ENCODE measurements around the gene RIN2. TPM values are rescaled to one million over a fixed set of nuclear protein-coding genes. Genes with fewer than 3 reads are reported as not detected.

Gene RIN2
- total and polyA plus RNA-seq, 2 of the 4 experiments (the other 2 are of a cell fraction) = 16.1 to 72.2 TPM

DNA sequence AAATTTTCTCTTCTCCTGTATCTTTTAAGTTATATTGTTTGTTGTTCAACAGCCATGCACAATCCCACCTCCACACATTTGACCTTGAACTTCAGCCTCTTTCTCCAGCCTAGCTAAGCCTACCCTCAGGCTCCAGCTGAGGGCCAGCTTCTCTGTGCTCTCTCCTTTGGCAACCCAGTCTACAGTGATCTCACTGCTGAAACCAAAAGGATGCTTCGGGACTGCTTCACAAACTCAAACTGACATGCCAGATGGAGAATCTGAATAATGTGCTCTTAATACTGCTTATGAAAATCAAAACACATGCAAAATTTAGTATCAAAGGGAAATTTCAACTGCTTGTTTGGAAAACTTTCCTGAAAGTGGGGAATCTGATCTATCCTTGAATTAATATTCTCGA, 16.1 kb upstream of the RIN2 start:
- peaks cover 3% of the 10 kb centered on the region for H3K9me3 ChIP-seq (ENCODE audit: control insufficient read depth, insufficient read depth, low read length)
- H3K56ac ChIP-seq (ENCODE audit: extremely low read depth, insufficient read depth, low read length) = no peak overlapping the region
- peaks cover 15% of the 10 kb centered on the region for H3K27me3 ChIP-seq (ENCODE audit: control insufficient read depth, insufficient read depth, low read length)
- H2BK120ac ChIP-seq (ENCODE audit: low read depth, low read length) = no peak overlapping the region
- H3K4me2 ChIP-seq (ENCODE audit: low read depth, low read length) = no peak overlapping the region
- no peaks in the 10 kb centered on the region for H3K79me1 ChIP-seq (ENCODE audit: low read depth in 1 of 2, low read length in 2 of 2)
- no CpG with 5 or more reads among the region's 2 CpGs for WGBS, 2 experiments (ENCODE audit: extremely low coverage in 2 of 2, insufficient read length in 1 of 2)
- no peaks in the 10 kb centered on the region for H4K20me1 ChIP-seq (ENCODE audit: insufficient read depth, low read length)
- no peak overlapping the region for H2AFZ ChIP-seq (replicated peaks; ENCODE audit: low read length, poor library complexity)
- no peak overlapping the region for H3K4me3 ChIP-seq (ENCODE audit: insufficient read depth, low read depth, low read length)
- H2BK5ac ChIP-seq (ENCODE audit: low read depth, low read length, poor library complexity, severe bottlenecking) = no peak overlapping the region
- no peak overlapping the region for H4K8ac ChIP-seq (ENCODE audit: low read depth in 2 of 2, low read length in 2 of 2)
- no peak overlapping the region for H3K23ac ChIP-seq (ENCODE audit: low read depth, low read length)
- no peaks in the 10 kb centered on the region for H3K36me3 ChIP-seq (ENCODE audit: control insufficient read depth, insufficient read depth, low read length)
- ChIA-PET CTCF (no interaction called here), POLR2A (ENCODE audit: unreplicated experiment) (no interaction called here)
- H3K9me1 ChIP-seq (ENCODE audit: insufficient read depth, low read length) = 0 out of 2 replicates have a peak, but pooled peaks cover 3% of the 10 kb centered on the region
- no peak overlapping the region for H4K91ac ChIP-seq (ENCODE audit: insufficient read depth, low read depth, low read length)
- DNase-seq = no peak
- no peak for ATAC-seq (ENCODE audit: low read depth)
- TF ChIP-seq SMC3 (IDR thresholded peaks at IDR 0.05; ENCODE audit: low read depth, low read length) (no peak), RAD21 (IDR thresholded peaks at IDR 0.05; ENCODE audit: low read length) (no peak), CTCF (conservative IDR thresholded peaks at IDR 0.05; ENCODE audit: low read depth, low read length) (no peak)
- no peak overlapping the region for H3K27ac ChIP-seq (ENCODE audit: insufficient read depth, low read length)
- intact Hi-C loops (cut with micrococcal nuclease) = no loop called here
- H2BK20ac ChIP-seq (ENCODE audit: low read depth, low read length) = no peak overlapping the region
- no peak overlapping the region for H3K18ac ChIP-seq (ENCODE audit: low read depth, low read length)
- H3K4me1 ChIP-seq (ENCODE audit: control insufficient read depth, insufficient read depth, low read length) = no peaks in the 10 kb centered on the region
- BruUV-seq (replicated peaks) = no TSS peak
- H2AK5ac ChIP-seq (ENCODE audit: low read depth, low read length) = no peak overlapping the region
- no peak overlapping the region for H2AK9ac ChIP-seq (replicated peaks; ENCODE audit: low read depth, low read length, poor library complexity)
- no peak overlapping the region for H3K4ac ChIP-seq (ENCODE audit: low read depth, low read length)
- no peak overlapping the region for H3K14ac ChIP-seq (replicated peaks; ENCODE audit: low read depth, low read length)
- in situ Hi-C loops (cut with MboI; ENCODE audit: low sequenced_read_pairs) = no loop called here
- H4K5ac ChIP-seq (ENCODE audit: low read depth, low read length) = no peak overlapping the region
- no peak overlapping the region for H3K9ac ChIP-seq (ENCODE audit: low read depth, low read length)
- H2BK15ac ChIP-seq (ENCODE audit: low read depth, low read length) = no peak overlapping the region
- dilution Hi-C loops (cut with HindIII; ENCODE audit: low sequenced_read_pairs, unreplicated experiment) = no loop called here

Measured in IMR-90 (cell line).